HepG2 (cell line): Measurements from ENCODE around the gene FBXL7. TPM values are rescaled to one million over a fixed set of nuclear protein-coding genes. Genes with fewer than 3 reads are reported as not detected.

Experiments
- ATAC-seq: fragments of 200-7000 bp; cut with Tn5 transposase; 3 replicates; pipeline ENCODE4 v1.9.1; 2020; ENCODE audit warnings: mild to moderate bottlenecking, moderate library complexity
- BruUV-seq: library from RNA; stranded (reverse); fragments of 400-500 nt; replicated peaks from 2 replicates; lab custom pipeline; 2021; lab: Mats Ljungman, UMichigan
- CTCF ChIA-PET: fragments of 300-600 bp; formaldehyde crosslinking; extraction: SDS; loops from one replicate; lab custom pipeline; 2021; ENCODE audit warnings: low total read pairs, inconsistent platforms, low intra/inter-chr PET ratio; lab: Yijun Ruan, JAX
- POLR2A ChIA-PET: fragments of 350-600 bp; sonication (Branson Sonifier 250); formaldehyde crosslinking; loops from one replicate; lab custom pipeline; 2020; ENCODE audit warnings: antibody characterized with exemption, inconsistent platforms; lab: Yijun Ruan, JAX
- DNase-seq: peaks from one replicate; pipeline ENCODE4 v3.0.0-alpha.2; 2015; ENCODE audit warnings: low spot score
- FAIRE-seq: peaks from 3 replicates; lab custom pipeline; 2011; peaks lifted over from hg19 to GRCh38; lab: Jason Lieb, UNC
- H2AFZ ChIP-seq: one replicate; pipeline ENCODE4 v1.6.1; 2011; ENCODE audit warnings: low read length, inconsistent platforms
- H3K27ac ChIP-seq: fragments of 300-600 bp; 3 replicates; pipeline ENCODE4 v1.8.0; 2011; ENCODE audit warnings: mixed run types, mild to moderate bottlenecking, mixed read lengths, low read length, inconsistent platforms; ENCODE audit not compliant: insufficient read depth; ENCODE audit errors: extremely low read length
- H3K27me3 ChIP-seq, 2 experiments: fragments of 200-600 bp in 1 of 2; 2 replicates in 1 of 2; 3 replicates in 1 of 2; pipeline versions ENCODE4 v1.6.0 to v1.8.0; 2011; ENCODE audit warnings: low read length in 2 of 2, mild to moderate bottlenecking in 2 of 2, moderate library complexity in 2 of 2, inconsistent platforms in 1 of 2; ENCODE audit not compliant: insufficient read depth in 2 of 2, control insufficient read depth in 1 of 2
- H3K36me3 ChIP-seq, 2 experiments: fragments of 200-600 bp in 1 of 2; replicated peaks in 1 of 2; 2 replicates in 1 of 2; 3 replicates in 1 of 2; pipeline versions ENCODE4 v1.5.1 to v1.8.0; 2011; ENCODE audit warnings: low read length in 2 of 2, inconsistent platforms in 1 of 2; ENCODE audit not compliant: insufficient read depth in 2 of 2, control insufficient read depth in 1 of 2
- H3K4me1 ChIP-seq: 2 replicates; pipeline ENCODE4 v1.5.1; 2012; ENCODE audit warnings: low read length, inconsistent platforms; ENCODE audit not compliant: insufficient read depth
- H3K4me2 ChIP-seq: 2 replicates; pipeline ENCODE4 v1.6.0; 2011; ENCODE audit warnings: low read depth, low read length, inconsistent platforms
- H3K4me3 ChIP-seq, 3 experiments: fragments of 200-600 bp in 1 of 3; sonication (generic), shearing (Covaris generic) in 1 of 3; replicated peaks in 1 of 3; 2 replicates each; pipeline ENCODE4 v1.5.1; 2011 to 2016; ENCODE audit warnings: low read length in 3 of 3, inconsistent platforms in 2 of 3, low read depth in 2 of 3, mild to moderate bottlenecking in 2 of 3, control low read depth in 1 of 3, mixed read lengths in 1 of 3; ENCODE audit not compliant: insufficient read depth in 1 of 3
- H3K79me2 ChIP-seq: one replicate; pipeline ENCODE4 v1.6.1; 2011; ENCODE audit warnings: low read length, inconsistent platforms; ENCODE audit not compliant: insufficient read depth
- H3K9ac ChIP-seq: 2 replicates; pipeline ENCODE4 v1.6.0; 2011; ENCODE audit warnings: mild to moderate bottlenecking, low read depth, low read length, inconsistent platforms; ENCODE audit not compliant: insufficient read depth
- H3K9me3 ChIP-seq: 2 replicates; pipeline ENCODE4 v1.5.1; 2012; ENCODE audit warnings: mild to moderate bottlenecking, low read length
- H4K20me1 ChIP-seq: 2 replicates; pipeline ENCODE4 v1.6.0; 2011; ENCODE audit warnings: inconsistent platforms, mild to moderate bottlenecking, low read length, moderate library complexity; ENCODE audit not compliant: insufficient read depth
- EP300 ChIP-seq, 3 experiments: sonication (generic) in 1 of 3; formaldehyde crosslinking in 1 of 3; IDR thresholded peaks; 2 replicates each; pipeline versions ENCODE4 v1.5.1 to v1.6.1; 2011 to 2020; ENCODE audit warnings: low read depth in 2 of 3, low read length in 2 of 3, borderline replicate concordance in 1 of 3, improper control_type of control experiment in 1 of 3, mild to moderate bottlenecking in 1 of 3, missing genetic modification reagents in 1 of 3, moderate library complexity in 1 of 3
- KLF12 ChIP-seq: sonication (generic); formaldehyde crosslinking; IDR thresholded peaks from 2 replicates; pipeline ENCODE4 v1.4.0; 2020; ENCODE audit warnings: missing genetic modification reagents, borderline replicate concordance
- MAFF ChIP-seq: IDR thresholded peaks from 2 replicates; pipeline ENCODE4 v1.6.1; 2011; ENCODE audit warnings: low read depth, low read length, improper control_type of control experiment
- NFE2 ChIP-seq: sonication (generic); formaldehyde crosslinking; IDR thresholded peaks from 2 replicates; pipeline ENCODE4 v1.4.0; 2020; ENCODE audit warnings: missing genetic modification reagents
- NFE2L1 ChIP-seq: sonication (generic); formaldehyde crosslinking; IDR thresholded peaks from 2 replicates; pipeline ENCODE4 v1.4.0; 2020; ENCODE audit warnings: missing genetic modification reagents, mild to moderate bottlenecking, borderline replicate concordance
- POLR2G ChIP-seq: fragments of 200-400 bp; formaldehyde crosslinking; IDR thresholded peaks from 2 replicates; pipeline ENCODE4 v1.6.1; 2018; ENCODE audit warnings: mild to moderate bottlenecking, low read depth, low read length, moderate library complexity
- RFX5 ChIP-seq: IDR thresholded peaks from 2 replicates; pipeline ENCODE4 v1.6.1; 2011; ENCODE audit warnings: low read depth, low read length, improper control_type of control experiment
- SP2 ChIP-seq: sonication (generic); formaldehyde crosslinking; IDR thresholded peaks from 2 replicates; pipeline ENCODE4 v1.5.1; 2020; ENCODE audit warnings: mild to moderate bottlenecking, missing genetic modification reagents
- ZBTB42 ChIP-seq: sonication (generic); formaldehyde crosslinking; IDR thresholded peaks from 2 replicates; pipeline ENCODE4 v1.5.0; 2020; ENCODE audit warnings: mild to moderate bottlenecking, missing genetic modification reagents
- ZFY ChIP-seq: sonication (generic); formaldehyde crosslinking; IDR thresholded peaks from 2 replicates; pipeline ENCODE4 v1.4.0; 2020; ENCODE audit warnings: missing genetic modification reagents
- ZNF292 ChIP-seq: sonication (generic); formaldehyde crosslinking; IDR thresholded peaks from 2 replicates; pipeline ENCODE4 v1.8.1; 2022; ENCODE audit warnings: mild to moderate bottlenecking, low read depth, missing genetic modification reagents, borderline replicate concordance
- ZNF44 ChIP-seq: sonication (generic); formaldehyde crosslinking; IDR thresholded peaks from 2 replicates; pipeline ENCODE4 v1.5.1; 2020; ENCODE audit warnings: mild to moderate bottlenecking, missing genetic modification reagents
- ZNF547 ChIP-seq: sonication (generic); formaldehyde crosslinking; IDR thresholded peaks from 2 replicates; pipeline ENCODE4 v1.5.1; 2020; ENCODE audit warnings: mild to moderate bottlenecking, missing genetic modification reagents
- ZNF619 ChIP-seq: sonication (generic); formaldehyde crosslinking; IDR thresholded peaks from 2 replicates; pipeline ENCODE4 v1.4.0; 2020; ENCODE audit warnings: mild to moderate bottlenecking, missing genetic modification reagents
- in situ Hi-C: cut with HindIII; loops from 2 replicates; pipeline ENCODE4 v1.10.0; 2017; ENCODE audit warnings: low pct_unique_long_range_greater_than_20kb; ENCODE audit not compliant: extremely low pct_ligation_motif_present
- intact Hi-C: fragments of 100-400 bp; cut with micrococcal nuclease; formaldehyde crosslinking; loops from one replicate; pipeline ENCODE4 v1.10.0; 2022; ENCODE audit not compliant: unreplicated experiment
- polyA plus RNA-seq, 8 experiments: library from polyadenylated mRNA; depleted of rRNA in 3 of 8; stranded (reverse) in 7 of 8; unstranded in 1 of 8; fragments of >200 nt; fragmentation: Illumina TruSeq in 4 of 8; extraction: Trizol in 4 of 8; gene quantifications; 2 replicates each; pipeline versions ENCODE4 v1.2.1 to v1.2.3, GENCODE V29; 2011 to 2016; ENCODE audit warnings: low read depth in 4 of 8, missing spikeins in 1 of 8, mixed read lengths in 1 of 8; ENCODE audit not compliant: insufficient read depth in 1 of 8
- total RNA-seq, 5 experiments: library from RNA; depleted of rRNA; stranded (reverse); fragments of >200 nt; fragmentation: Illumina TruSeq; extraction: Trizol; gene quantifications; 2 replicates each; pipeline ENCODE4 v1.2.3, GENCODE V29; 2016; ENCODE audit warnings: low read depth in 1 of 5
- TF ChIP-seq, protein P1 (sequence below): sonication (generic); formaldehyde crosslinking; IDR thresholded peaks from 2 replicates; pipeline ENCODE4 v1.5.1; 2020; ENCODE audit warnings: missing genetic modification reagents, mild to moderate bottlenecking, borderline replicate concordance
- TF ChIP-seq, protein P2 (sequence below): IDR thresholded peaks from 2 replicates; pipeline ENCODE4 v1.6.1; 2016; ENCODE audit warnings: mild to moderate bottlenecking, missing biosample characterization, missing genetic modification reagents
- TF ChIP-seq, protein P3 (sequence below): IDR thresholded peaks from 2 replicates; pipeline ENCODE4 v1.6.1; 2016; ENCODE audit warnings: missing compliant biosample characterization, missing genetic modification reagents, borderline replicate concordance
- TF ChIP-seq, protein P4 (sequence below): sonication (generic); formaldehyde crosslinking; IDR thresholded peaks from 2 replicates; pipeline ENCODE4 v1.9.0; 2021; ENCODE audit warnings: missing genetic modification reagents, mild to moderate bottlenecking, borderline replicate concordance

The FBXL7 gene
- total and polyA plus RNA-seq, 2 of the 13 experiments (the other 11 are each of a cell fraction or from before 2014, with no cell fraction given): 0.07 TPM; not detected in 1

DNA sequence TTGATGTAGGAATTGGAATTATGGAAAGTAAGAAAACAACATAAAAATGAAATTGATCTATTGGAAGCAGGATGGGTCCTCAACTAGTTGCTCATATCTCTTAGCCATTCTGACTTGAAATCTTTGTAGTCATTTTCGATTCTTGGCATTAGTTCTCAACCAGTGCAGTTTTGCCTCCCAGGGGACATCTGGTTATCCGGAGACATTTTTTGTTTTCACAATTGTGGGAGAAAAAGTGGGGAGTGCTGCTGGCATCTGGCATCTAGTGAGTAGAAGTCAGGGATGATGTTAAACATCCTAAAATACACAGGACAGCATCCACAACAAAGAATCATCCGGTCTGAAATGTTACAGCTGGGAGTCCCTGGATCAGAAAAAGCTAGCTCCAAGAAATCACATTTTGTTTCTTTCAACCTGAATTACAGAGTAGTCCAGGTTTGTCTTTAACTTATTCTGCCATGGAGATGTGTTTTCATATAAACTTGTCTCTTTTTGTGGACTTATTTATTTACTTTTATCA is 74.9 kb downstream of the FBXL7 start (continued):
- no peak for TF ChIP-seq SP2
- TF ChIP-seq, protein P1, sequence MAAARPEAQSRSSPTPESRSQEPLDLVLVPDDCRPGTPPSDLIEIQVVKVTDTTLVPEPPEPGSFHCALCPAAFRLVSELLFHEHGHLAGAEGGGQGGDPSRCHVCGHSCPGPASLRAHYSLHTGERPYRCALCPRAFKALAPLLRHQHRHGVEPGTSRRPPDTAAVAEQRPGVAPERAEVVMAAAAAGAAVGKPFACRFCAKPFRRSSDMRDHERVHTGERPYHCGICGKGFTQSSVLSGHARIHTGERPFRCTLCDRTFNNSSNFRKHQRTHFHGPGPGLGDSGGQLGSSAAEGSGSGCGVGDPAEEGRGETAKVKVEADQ (CRISPR knock-in tag): no peak

DNA sequence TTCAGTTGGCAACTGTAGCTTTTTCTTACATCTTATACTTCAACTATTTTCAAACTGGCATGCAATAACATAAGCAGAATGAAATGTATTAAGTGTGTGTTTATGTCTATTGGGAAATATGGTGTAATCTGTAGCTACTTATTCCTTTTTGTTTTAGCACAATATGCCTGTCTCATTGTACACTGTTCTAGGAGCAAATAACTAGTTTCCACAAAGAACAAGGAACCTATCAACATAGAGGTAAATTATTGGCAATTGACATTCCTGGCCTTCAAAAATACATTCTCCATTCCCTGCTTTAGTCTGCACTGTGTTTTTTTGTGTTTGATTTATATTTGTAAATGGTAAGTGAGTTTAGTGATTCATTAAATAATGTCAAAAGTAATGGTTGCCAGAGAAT is 75.7 kb downstream of the FBXL7 start:
- Histone ChIP-seq H3K27me3 (no peaks in the 10 kb centered on the region), H3K27ac (no peak overlapping the region), H3K4me1 (no peaks in the 10 kb centered on the region), H3K36me3 (no peaks in the 10 kb centered on the region), H3K79me2 (no peaks in the 10 kb centered on the region), H4K20me1 (no peaks in the 10 kb centered on the region), H2AFZ (no peak overlapping the region), H3K9ac (no peak overlapping the region), H3K4me3 (no peak overlapping the region), H3K4me2 (no peak overlapping the region), H3K9me3 (no peaks in the 10 kb centered on the region)
- in situ Hi-C loops: no loop called here
- BruUV-seq: no TSS peak
- ChIA-PET CTCF (no interaction called here), POLR2A (no interaction called here)
- ATAC-seq: no peak
- intact Hi-C loops: no loop called here
- DNase-seq: no peak
- FAIRE-seq: no peak
- TF ChIP-seq EP300 (IDR thresholded peaks at IDR 0.05; ENCODE audit: low read depth in 2 of 2, low read length in 2 of 2) (no peak), EP300 (CRISPR knock-in tag; IDR thresholded peaks at IDR 0.05; ENCODE audit: borderline replicate concordance) (no peak), ZFY (CRISPR knock-in tag) (no peak), KLF12 (no peak), ZNF619 (CRISPR knock-in tag) (no peak), ZNF44 (CRISPR knock-in tag) (no peak), MAFF (no peak), NFE2 (no peak), ZNF292 (CRISPR knock-in tag) (no peak), ZBTB42 (CRISPR knock-in tag) (no peak), POLR2G (no peak), ZNF547 (CRISPR knock-in tag) (no peak), NFE2L1 (CRISPR knock-in tag) (no peak), RFX5 (no peak)
- TF ChIP-seq, protein P2, sequence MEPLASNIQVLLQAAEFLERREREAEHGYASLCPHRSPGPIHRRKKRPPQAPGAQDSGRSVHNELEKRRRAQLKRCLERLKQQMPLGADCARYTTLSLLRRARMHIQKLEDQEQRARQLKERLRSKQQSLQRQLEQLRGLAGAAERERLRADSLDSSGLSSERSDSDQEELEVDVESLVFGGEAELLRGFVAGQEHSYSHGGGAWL (CRISPR knock-in tag): no peak
- TF ChIP-seq, protein P3, sequence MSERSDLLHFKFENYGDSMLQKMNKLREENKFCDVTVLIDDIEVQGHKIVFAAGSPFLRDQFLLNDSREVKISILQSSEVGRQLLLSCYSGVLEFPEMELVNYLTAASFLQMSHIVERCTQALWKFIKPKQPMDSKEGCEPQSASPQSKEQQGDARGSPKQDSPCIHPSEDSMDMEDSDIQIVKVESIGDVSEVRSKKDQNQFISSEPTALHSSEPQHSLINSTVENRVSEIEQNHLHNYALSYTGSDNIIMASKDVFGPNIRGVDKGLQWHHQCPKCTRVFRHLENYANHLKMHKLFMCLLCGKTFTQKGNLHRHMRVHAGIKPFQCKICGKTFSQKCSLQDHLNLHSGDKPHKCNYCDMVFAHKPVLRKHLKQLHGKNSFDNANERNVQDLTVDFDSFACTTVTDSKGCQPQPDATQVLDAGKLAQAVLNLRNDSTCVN (CRISPR knock-in tag): no peak
- TF ChIP-seq, protein P4, sequence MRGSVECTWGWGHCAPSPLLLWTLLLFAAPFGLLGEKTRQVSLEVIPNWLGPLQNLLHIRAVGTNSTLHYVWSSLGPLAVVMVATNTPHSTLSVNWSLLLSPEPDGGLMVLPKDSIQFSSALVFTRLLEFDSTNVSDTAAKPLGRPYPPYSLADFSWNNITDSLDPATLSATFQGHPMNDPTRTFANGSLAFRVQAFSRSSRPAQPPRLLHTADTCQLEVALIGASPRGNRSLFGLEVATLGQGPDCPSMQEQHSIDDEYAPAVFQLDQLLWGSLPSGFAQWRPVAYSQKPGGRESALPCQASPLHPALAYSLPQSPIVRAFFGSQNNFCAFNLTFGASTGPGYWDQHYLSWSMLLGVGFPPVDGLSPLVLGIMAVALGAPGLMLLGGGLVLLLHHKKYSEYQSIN (CRISPR knock-in tag): no peak
